Left ventricle myocardium inferior (tissue), 1 donor: Measurements from ENCODE around the gene RAPGEF1. TPM values are rescaled to one million over a fixed set of nuclear protein-coding genes. Genes with fewer than 3 reads are reported as not detected.

Experiments used
- DNase-seq: peaks from one replicate; pipeline ENCODE4 v3.0.0-alpha.2; 2020
- H3K27ac ChIP-seq: fragments of 200-600 bp; replicated peaks from 2 replicates; pipeline ENCODE4 v1.8.0; 2021
- H3K27me3 ChIP-seq: fragments of 200-600 bp; 2 replicates; pipeline ENCODE4 v1.8.0; 2021; ENCODE audit warnings: low read depth
- H3K36me3 ChIP-seq: fragments of 200-600 bp; 2 replicates; pipeline ENCODE4 v1.8.0; 2021
- H3K4me1 ChIP-seq: fragments of 200-600 bp; 2 replicates; pipeline ENCODE4 v1.8.0; 2021
- H3K4me3 ChIP-seq: fragments of 200-600 bp; 2 replicates; pipeline ENCODE4 v1.8.0; 2021; ENCODE audit warnings: mild to moderate bottlenecking, moderate library complexity
- H3K9me3 ChIP-seq: fragments of 200-600 bp; replicated peaks from 2 replicates; pipeline ENCODE4 v1.8.0; 2021
- CTCF ChIP-seq: fragments of 200-600 bp; IDR thresholded peaks from 2 replicates; pipeline ENCODE4 v1.8.0; 2021; ENCODE audit warnings: antibody characterized with exemption, mild to moderate bottlenecking, borderline replicate concordance
- intact Hi-C: fragments of 100-400 bp; cut with micrococcal nuclease; formaldehyde crosslinking; loops from one replicate; pipeline ENCODE4 v1.11.0; 2022
- total RNA-seq: library from RNA; stranded (reverse); fragmentation: NEBNext Ultra II Directional; extraction: Animal tissue kit (Norgen Biotek cat#: 25700); gene quantifications from one replicate; pipeline ENCODE4 v1.2.1, GENCODE V29; 2021
- donor health status: DM: no; HTN: yes; CAD: no; lungs with severe emphysema.

Gene RAPGEF1
- total RNA-seq, 1 donor from 2014 or later = 95.9 TPM

GRCh38 chr9:131574730-131575640, 164.9 kb downstream of the RAPGEF1 start:
- Histone ChIP-seq H3K27me3 (no peaks in the 10 kb centered on the region), H3K36me3 (peaks cover 89% of the 10 kb centered on the region), H3K4me3 (no peak overlapping the region), H3K9me3 (no peaks in the 10 kb centered on the region), H3K27ac (no peak overlapping the region), H3K4me1 (peaks cover 22% of the 10 kb centered on the region)
- no peak for TF ChIP-seq CTCF
- DNase-seq = no peak
- intact Hi-C loops = no loop called here

GRCh38 chr9:131567910-131568309, 172.0 kb downstream of the RAPGEF1 start:
- intact Hi-C loops = no loop called here
- Histone ChIP-seq H3K27me3 (no peaks in the 10 kb centered on the region), H3K27ac (no peak overlapping the region), H3K4me1 (no peaks in the 10 kb centered on the region), H3K4me3 (no peak overlapping the region), H3K36me3 (peaks cover 45% of the 10 kb centered on the region), H3K9me3 (peaks cover 9% of the 10 kb centered on the region)
- DNase-seq = no peak
- no peak for TF ChIP-seq CTCF

GRCh38 chr9:131566158-131566557, 173.7 kb downstream of the RAPGEF1 start:
- Histone ChIP-seq H3K36me3 (peaks cover 28% of the 10 kb centered on the region), H3K4me1 (no peaks in the 10 kb centered on the region), H3K27me3 (no peaks in the 10 kb centered on the region), H3K4me3 (no peak overlapping the region), H3K27ac (no peak overlapping the region), H3K9me3 (peaks cover 19% of the 10 kb centered on the region)
- TF ChIP-seq CTCF = no peak
- DNase-seq = no peak
- intact Hi-C loops = no loop called here

GRCh38 chr9:131565369-131565768, 174.5 kb downstream of the RAPGEF1 start:
- TF ChIP-seq CTCF = no peak
- no peaks in the 10 kb centered on the region for H3K4me1 ChIP-seq
- peaks cover 19% of the 10 kb centered on the region for H3K9me3 ChIP-seq
- no peak overlapping the region for H3K4me3 ChIP-seq
- DNase-seq = no peak
- H3K27me3 ChIP-seq = no peaks in the 10 kb centered on the region
- H3K36me3 ChIP-seq = peaks cover 22% of the 10 kb centered on the region
- H3K27ac ChIP-seq = no peak overlapping the region
- intact Hi-C loops = no loop called here

GRCh38 chr9:131562032-131562959, 177.6 kb downstream of the RAPGEF1 start:
- Histone ChIP-seq H3K4me3 (no peak overlapping the region), H3K9me3 (peaks cover 19% of the 10 kb centered on the region), H3K27me3 (no peaks in the 10 kb centered on the region), H3K36me3 (no peaks in the 10 kb centered on the region), H3K27ac (no peak overlapping the region), H3K4me1 (no peaks in the 10 kb centered on the region)
- intact Hi-C loops = no loop called here
- TF ChIP-seq CTCF = no peak
- DNase-seq = no peak
